HG02588 (cell line): ENCODE data around the gene STX8.

Source experiments
- ATAC-seq: cut with Tn5 transposase; IDR thresholded peaks from one replicate; pipeline ENCODE4 v1.9.1; 2021; ENCODE audit warnings: mild to moderate bottlenecking, moderate library complexity; ENCODE audit not compliant: unreplicated experiment

STX8 gene

DNA sequence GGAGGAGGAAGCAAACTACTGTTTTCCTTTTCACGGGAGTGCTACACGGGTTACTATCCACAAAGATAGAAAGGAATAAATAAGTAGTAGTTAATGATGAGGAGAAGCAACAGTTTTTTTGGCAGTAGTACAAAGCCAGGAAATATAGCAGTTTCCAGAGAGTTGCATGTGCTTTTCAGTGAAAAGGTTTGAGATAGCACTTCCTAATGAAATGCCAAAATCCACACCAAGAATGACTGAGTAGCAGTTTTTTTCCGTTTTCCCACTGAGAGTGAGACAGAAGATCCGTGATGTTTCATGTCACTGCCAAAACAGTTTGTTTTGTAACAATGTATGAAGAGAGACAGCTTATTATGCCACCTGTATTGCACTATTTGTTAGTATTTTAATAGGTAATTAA lies 129.1 kb downstream of the STX8 start:
- ATAC-seq = no peak

DNA sequence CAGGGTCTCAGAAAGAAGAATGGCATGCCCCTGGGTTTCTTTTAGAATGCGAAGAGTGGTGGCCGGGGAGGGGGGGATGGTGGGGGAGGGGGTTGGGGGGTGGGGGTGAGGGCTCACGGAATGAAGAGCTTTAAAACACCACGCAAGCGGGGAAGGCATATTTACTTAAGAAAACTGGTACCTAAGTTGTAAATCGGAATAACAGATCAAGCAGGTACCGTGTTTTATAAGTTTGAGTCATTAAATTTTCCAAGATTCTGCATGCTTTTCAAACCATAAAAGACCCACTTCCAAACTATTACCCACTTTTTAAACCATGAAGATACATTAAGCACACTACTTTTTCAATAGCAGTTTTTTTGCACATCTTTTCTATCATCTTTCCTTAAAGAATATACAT lies 130.2 kb downstream of the STX8 start:
- no peak for ATAC-seq

DNA sequence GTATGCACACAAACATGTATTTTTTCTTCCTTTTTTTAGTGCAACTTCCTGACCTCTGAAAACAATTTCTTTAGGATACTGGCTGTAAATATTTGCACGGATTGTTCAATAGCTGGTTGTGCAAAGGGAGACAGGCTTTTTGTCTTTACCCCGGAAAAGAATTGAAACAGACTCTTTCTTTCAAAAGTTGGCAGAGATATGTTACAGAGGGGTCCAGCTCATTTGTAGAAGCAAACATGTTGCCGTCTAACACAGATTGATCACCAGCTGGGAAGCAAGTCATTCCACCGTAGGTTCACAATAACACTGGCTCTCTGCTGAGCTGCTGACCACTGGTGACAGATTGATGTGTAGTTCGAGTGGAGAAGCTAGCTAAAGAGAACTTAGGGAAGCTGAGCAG lies 130.9 kb downstream of the STX8 start:
- no peak for ATAC-seq

DNA sequence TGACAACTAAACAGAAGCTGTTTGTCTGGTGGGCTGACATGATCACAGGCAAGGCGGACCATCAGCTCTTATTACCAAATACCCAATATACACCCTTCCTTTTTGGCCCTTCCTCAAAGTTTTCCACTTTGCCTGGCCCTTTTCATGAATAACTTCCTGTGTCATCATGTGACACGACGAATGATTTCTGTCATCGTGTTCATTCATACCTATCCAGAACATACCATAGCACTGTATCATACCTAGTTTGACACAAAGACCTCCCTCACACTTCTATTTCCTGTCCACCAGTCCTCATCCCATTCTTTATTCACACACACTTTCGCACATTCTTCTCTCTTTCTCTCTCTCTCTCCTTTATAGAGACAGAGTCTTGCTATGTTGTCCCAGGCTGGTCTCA lies 131.8 kb downstream of the STX8 start:
- ATAC-seq = no peak

DNA sequence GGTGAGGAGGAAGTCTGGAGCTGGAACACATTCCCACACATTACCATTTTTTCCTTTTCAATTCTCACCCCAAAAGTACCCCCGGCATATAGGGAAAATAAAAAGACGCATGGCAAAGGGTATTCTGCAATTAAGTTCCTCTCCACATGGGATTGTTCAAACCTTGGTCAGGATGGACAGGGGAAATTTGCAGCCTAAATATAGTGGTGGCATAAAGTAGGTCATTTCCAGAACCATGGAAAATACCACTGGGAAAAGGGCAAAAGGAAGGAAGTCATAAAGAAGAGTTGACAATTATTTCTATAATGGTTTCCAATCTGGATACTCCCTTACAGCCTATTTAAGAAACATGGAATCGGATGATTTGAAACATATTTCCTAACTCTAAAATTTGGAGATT lies 135.8 kb downstream of the STX8 start:
- no peak for ATAC-seq

DNA sequence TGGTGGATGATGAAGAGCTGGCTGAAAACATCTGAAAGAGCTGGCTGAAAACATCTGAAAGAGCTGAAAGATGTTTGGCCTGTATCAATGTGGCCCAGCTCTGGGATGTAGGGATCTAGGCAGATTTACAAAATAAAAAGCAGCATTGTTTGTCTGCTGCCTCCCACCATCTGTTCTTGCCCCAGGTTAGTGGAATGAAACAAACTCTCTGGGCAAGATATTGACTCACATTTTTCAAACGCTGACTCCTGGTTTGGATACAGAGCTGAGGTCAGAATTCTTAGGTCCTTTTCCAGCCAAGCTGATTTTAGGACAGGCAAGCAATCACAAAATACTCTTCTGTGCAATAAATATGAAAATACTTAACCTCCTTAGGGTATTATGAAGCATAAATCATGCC lies 139.0 kb downstream of the STX8 start:
- ATAC-seq = no peak

DNA sequence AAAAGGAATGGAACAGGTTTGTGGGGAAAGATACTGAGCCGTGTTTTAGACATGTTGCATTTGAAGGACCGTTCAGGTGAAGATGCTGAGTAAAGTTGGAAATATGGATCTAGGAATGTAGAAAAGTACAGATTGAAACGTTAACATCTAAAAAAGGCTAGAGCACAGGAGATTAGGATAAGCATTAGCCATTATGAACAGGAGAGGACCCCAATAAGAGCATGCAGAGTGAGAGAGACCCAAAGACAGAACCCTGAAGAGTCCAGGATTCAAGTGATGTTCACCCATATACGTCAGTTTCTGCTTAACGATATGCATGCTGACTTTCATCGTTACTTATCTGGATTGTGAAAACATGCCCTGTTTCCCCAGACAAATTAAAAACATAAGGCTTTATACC lies 140.5 kb downstream of the STX8 start:
- no peak for ATAC-seq

DNA sequence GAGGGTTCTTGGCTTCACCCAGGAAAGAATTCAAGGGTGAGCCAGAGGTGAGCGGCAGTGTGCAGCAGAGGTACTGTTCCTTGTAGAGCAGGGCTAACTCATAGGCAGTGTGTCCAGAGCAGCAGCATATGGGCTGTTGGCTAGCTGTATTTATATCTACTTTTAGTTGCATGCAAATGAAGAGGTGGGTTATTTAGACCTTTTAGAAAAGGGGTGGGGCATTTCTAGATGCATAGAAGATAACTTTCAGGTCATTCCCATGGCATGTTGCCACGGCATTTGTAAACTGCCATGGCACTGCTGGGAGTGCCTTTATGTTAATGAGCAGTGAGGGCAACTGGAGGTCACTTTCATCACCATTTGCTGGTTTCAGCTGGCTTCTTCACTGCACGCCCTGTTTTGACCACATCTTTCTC lies 141.0 kb downstream of the STX8 start:
- ATAC-seq = no peak

DNA sequence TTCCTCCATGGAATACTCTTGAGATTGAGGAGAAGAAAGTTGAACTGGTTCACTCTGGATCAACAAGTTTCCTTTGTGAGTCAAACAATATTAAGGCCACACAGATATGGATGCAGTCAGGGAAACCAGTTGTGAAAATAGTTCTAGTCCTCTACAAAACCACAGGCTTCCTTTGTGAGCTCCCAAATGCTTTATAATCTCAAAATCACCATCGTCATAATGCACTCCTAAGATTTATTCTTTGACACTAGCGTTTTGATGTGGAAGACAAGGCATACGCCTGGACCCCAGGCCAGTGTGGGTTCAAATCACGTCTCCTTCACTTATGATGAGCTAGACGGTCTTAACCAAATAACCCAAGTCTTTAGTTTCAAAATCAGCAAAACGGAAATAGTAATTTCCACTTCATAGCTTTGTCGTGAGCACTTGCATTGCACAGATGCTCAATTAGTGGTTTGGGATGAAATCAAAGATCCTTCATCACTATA lies 142.6 kb downstream of the STX8 start:
- no peak for ATAC-seq

DNA sequence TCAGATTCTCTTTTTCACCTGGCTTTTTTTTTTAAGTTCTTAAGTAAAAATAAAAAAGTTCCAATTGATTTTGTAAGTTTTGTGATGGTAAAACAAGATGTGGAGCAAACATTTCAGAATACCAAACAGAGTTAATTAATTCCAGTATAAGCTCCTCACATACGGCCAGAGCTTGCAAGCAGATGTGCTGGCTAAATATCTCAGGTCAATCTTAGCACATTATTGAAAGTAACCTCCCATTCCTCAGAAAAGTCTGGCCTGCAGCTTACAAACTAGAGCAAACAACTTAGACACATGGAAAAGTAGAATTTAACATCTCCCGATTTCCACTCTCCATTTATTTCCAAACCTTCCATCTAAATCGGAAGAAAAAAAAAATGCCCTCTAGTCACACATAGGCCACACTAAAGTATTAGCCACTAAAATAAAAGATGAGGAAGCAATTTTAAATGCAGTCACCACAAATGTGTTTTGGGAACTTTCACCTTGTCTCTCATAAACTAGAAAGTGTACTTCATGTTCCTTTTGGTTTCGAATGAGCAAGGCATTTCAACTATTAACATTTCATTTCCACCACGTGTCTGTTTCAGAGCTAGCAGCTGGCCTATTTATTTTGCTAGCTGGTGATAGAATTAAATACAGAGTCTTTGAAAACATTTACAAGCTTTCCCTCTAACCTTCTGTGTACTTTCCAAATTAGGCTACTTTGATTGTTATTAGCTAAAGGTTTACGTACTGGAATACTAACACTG lies 143.3 kb downstream of the STX8 start:
- ATAC-seq = peak; percentile 55

DNA sequence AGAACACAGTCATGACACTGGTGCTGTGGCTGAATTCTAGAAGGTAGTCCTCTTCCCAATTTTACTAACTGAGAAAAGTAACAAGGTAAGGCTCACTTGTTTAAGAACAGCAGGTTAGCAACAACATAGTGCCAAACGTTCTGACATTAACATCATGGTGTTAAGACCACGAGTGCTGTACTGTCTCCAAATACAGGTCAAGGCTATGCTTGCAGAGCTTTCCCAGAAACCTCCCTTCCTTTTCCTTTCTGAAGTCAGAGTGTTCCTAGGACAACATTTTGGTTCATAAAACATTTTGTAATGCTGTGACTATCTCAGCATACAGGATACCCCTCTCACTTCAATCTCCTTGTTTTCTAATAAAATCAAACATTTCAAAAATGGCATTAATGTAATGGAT lies 144.0 kb downstream of the STX8 start:
- ATAC-seq = no peak

DNA sequence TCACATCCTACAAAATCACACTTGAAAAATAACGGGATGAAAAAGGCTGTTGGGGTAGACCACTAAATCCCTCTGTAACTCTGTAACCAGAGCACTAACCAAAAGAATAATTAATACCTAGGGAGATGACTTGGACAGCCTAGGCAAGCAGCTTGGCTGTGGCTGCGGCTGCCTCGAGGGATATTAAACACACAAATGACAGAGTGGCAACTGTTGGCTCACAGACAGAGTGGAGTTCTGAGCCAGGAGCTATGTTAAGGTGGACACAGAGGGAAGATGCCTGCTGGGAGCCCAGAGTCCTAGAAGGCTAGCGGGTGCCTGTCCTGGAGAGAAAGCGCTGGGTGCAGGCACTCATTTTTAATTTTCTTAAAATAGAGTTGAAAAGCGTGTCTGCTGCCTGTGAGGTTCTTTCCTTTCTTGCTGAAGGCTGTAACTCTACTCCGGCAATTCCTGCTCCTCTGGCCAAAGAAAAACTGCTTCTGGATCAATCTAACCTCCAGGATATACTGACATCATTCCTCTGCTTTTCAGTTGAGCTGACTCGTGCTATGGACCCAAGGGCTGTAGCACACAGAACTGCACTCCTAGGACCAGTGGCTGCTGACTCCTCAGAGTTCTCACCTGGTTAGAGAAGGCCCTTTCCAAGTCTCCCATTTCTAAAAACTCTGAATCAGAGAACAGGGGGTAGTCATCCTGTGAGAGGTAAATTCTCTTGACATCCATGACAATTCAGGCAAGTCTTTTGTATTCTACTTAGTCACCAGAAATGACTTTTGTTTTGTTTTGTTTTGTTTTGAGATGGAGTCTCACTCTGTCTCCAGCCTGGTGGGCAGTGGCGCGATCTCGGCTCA lies 147.9 kb downstream of the STX8 start:
- ATAC-seq = no peak

DNA sequence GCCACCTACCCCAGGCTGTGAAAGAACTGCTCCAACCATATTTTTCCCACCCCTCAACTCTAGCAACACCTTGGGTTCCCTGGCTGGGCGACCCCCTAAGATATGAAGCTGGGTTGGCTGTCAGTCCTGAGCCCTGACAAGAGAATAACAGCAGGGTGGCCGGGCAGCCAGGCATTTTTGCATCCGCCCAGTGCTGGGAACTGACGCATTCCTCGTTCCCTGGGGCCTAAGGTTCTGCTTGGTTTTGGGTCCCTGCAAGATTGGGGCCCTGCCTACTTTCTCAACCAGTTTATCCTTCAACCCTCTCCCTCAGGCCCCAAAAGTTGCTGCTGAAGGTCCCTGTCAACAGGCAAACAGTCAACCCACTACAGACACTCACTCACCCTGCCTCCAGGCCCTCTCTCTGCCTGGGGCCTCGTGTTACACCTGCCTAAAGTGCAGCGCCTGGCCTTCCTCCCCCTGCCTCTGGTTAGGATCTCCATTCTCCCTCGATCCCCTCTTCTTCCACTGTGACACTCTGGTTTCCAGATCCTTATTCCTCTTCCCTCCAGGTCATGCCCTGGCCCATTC lies 151.5 kb downstream of the STX8 start:
- no peak for ATAC-seq

DNA sequence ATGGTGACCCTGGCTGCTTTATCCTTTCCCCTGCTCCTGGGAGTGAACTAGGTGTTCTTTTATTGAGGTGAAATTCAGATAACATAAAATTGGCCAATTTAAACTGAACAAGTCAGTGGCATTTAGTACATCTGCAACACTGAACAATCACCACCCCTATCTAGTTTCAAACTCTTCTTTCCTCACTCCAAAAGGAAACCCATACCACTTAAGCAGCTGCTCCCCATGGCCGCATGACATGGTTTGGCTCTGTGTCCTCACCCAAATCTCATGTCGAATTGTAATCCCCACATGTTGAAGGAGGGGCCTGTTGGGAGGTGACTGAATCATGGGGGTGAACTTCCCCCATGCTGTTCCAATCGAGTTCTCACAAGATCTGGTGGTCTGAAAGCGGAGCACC lies 154.1 kb downstream of the STX8 start:
- ATAC-seq = no peak

DNA sequence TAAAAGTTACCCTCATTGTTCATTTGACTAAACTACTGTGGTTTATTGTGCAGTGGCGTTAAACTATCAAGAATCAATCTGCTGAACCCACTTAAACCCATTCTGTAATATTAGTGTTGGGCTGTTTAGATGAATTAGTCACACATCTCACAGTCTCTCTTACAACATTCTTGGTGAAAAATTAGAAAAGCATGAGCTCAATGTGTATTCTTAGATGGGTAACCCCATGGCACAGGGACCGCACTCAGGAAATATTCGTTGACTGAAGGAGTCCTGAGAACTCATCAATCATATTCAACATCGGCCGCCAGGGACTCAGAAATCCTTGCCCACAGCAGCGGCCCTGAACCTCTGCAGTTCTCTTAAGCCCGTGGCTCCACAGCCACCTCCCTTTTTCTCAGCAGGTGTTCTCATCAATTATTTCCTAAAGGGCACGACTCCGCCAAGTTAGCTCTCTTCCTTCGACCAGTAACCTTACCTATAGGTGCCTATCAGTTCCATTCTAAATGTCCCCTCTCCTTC lies 155.6 kb downstream of the STX8 start:
- no peak for ATAC-seq

DNA sequence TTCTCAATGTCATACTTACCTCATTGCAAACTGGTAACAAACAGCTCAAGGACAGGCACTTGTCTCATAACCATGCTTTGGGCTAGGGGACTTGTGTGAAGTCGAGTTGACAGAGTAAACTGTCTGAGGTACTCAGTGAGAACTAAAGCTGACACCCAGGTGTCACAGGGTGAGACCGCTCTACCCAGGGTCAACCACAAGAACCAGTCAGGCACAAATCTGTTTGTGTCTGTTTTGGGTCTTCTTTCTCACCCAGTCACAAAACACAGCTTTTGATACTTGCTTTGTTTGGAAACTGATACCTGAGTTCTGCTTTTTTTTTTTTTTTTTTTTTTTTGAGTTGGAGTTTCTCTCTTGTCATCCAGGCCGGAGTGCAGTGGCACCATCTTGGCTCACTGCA lies 161.1 kb downstream of the STX8 start:
- peak; percentile 91 for ATAC-seq

DNA sequence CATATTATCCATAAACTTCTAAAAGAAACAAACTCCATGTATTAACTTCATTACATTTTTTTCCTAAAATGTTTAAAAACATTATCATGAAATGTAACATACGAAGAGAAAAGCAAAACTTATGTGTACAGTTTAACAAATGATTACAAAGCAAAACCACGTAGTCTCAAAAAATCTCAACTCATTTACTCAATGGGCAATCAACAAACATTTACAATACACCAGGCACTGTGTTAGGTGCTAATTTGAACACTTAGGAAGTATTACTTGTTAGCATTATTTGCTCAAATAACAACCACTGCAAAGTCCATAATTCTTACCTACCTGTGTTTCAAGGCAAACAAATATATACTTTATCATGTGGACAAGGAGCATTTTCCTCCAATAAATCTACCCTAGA lies 164.9 kb downstream of the STX8 start:
- no peak for ATAC-seq

DNA sequence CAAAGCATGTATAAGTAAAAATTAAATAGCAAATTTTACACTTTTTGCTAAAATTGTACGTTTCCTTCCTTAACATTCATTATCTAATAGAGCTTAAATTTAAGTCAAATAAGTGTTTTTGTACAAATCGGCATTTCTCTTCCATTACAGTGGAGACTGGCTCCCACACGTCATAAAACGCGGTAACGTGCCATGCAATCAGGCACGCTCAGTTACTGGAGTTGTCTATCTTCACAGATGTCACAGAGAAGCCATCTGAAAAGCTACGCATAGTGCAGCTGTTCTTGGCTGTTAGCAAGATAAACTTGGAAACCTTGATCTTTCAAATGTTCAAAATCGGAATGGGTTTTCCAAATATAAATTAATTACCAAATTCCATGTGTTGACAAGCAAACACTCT lies 165.3 kb downstream of the STX8 start:
- ATAC-seq = no peak

DNA sequence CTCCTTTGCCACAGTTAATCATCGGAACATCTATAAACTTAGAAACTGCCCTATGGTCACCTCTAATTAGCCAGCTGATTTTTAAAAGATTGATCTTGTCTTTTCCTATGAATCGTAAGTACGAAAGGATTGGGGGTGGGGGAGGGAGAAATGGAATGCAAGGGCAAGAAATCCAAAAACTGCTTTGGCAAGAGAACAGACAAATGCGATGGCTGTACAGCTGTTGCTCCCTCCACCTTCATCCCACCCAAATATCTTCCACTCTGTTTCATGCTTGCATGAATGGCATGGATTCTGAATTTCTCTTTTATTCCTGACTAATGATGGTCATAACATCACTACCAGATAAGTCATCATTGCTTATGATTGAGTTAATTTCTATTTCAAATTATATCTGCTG lies 165.7 kb downstream of the STX8 start:
- ATAC-seq = no peak

DNA sequence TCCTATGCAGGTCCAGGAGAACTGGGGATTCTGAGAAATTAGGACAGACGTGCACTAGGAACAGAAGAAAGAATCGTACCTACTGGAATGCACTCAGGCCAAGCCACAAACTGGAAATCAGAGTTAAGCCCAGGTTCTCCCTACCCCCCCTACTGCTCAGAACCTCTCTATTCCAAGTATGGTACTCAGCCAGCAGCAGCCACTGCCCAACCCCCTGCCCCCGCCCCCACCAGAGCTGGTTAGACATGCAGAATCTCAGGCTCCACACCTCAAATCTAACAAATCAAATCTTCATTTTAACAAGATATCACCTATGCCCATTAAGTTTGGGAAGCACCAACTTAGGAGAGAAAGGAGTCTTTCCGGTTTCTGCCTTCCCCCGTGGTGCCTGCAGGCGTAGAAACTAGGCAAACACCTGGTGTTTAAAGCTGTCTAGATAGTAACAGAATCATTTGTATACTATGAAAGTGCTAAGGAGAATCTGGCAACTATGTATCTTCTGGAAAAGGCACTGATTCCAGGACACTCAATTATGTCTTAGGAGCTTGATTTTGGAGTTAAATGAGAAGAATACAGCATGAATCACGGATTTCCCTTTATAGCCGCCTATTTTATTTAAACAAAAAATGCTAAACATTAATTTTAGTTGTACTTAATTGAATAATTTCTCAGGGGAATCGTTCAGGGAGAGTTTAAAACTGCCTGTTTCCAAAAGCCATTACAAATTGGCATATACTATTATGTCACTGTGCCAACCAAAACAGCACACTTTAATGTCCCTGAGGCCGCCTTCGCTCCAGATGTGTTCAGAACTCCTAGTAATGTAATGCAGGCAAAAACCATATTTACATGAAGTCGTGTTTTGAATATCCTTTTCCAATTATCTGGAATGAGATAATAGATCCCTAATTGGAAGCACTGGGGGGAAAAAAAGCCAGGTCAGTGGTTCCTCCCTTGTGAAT lies 166.5 kb downstream of the STX8 start:
- no peak for ATAC-seq

DNA sequence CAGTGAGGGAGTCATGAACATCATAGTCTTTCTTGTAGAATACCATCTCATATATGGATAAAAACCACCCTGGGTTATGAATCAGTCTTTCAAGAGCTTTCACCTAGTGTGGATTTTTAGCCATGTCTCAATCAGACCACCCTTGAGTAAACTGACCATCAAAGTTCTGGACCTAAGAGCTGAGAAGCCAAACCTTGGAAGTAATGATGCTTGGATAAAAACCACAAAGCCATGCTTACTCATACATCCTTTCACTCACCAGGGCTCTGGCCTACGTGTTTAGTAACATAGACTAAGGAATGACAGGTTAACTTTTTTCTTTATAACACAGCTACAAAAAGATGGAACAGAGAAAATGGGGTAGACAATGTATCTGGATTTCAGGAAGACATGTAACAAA lies 167.2 kb downstream of the STX8 start:
- ATAC-seq = no peak
